HG03575 (cell line): ENCODE results near the gene FUT4.

ENCODE experiments used
- ATAC-seq: cut with Tn5 transposase; IDR thresholded peaks from one replicate; pipeline ENCODE4 v1.9.1; 2021; ENCODE audit not compliant: unreplicated experiment, insufficient number of reproducible peaks, low FRiP score; ENCODE audit errors: extremely low read depth

The FUT4 gene

DNA sequence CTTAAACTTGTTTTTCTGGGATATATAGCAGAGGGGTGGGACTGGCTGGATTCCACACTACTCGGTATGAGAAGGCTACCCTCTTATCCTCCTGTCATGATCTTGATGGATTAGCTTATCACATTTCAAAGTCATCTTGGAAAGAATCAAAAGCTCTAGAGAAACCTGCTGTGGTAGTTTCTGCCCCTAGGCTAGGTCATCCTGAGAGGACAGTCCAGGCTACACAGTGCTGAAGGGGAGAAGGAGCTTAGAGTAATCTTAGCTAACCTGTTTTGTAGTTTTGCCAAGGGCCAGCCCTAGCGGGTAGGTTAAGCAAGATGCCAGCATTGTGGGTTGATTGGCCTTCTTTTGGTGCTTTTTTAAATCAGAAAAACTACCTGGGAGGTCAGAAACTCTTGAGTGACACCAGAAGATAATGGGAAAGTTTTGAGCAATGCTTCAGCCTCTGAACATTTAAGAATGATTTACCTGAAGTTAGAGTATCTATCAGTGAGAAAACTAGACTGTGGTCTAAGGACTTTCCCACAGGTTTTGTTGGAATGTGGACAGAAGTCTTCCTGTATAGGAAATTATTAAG, 44.7 kb downstream of the FUT4 start:
- no peak for ATAC-seq

DNA sequence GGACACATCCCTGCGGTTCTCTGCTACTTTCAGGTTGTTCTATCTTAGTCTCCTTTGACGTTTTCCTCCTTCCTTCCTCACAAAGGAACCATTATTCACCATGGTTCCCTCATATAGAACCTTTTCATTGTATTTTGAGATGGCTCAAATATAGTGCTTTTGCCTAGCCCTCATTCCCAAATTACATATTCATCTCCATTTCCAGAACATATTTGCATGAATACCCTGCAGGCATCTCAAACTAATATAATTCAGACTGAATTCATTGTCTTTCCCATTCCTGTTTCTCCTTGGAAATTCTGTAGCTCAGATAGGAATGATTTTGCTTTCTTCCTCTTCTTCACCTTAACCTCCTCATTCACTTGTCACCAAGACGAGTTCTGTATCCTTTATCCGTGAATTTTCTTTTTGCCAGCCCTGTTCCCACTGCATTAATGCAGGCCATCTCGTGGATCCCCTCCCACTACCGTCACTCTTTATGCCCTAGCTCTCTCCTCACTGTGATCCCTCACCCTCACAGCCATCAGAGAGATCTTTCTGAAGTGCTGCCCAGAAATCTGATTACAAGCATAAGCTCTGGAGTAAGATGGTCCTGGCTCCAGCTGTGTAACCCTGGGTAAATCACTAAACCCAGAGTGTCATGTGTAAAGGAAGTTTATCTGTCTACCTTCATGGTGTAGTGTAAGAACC, 46.8 kb downstream of the FUT4 start:
- ATAC-seq: no peak

DNA sequence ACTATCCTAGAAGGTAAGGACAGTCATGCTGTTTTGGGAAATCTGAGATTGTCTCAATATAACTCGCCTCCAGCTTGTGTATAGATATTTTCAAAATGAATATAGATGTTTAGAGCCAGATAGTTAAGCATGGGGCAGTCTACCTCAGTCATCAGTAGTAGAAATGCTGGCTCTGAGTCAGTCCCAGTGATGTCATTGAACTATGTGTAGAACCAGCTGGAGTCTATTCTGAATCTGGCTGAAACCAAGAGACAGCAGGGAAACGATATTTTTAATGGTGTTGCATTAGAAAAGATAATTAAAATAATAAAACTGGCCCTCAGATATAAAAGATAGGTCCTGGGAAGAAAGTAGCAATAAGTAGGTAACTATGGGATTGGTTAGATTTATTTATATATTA, 49.3 kb downstream of the FUT4 start:
- no peak for ATAC-seq

DNA sequence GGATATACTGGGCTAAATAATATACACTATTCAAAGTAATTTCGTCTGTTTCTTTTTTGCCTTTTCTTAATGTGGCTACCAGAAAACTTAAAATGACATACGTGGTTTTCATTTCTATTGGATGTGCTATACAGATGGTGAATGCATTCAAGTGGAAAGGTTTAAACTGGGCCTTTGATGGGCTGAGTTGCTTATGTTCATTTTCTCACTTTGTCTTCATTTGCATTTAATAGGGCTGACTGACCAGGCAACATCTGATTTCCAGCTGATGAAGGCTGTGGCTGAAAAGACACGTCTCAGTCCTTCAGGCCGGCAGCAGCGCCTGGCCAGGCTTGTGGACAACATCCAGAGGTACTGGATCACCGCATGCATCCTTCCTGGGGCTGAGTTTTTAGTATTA, 51.4 kb downstream of the FUT4 start:
- no peak for ATAC-seq

DNA sequence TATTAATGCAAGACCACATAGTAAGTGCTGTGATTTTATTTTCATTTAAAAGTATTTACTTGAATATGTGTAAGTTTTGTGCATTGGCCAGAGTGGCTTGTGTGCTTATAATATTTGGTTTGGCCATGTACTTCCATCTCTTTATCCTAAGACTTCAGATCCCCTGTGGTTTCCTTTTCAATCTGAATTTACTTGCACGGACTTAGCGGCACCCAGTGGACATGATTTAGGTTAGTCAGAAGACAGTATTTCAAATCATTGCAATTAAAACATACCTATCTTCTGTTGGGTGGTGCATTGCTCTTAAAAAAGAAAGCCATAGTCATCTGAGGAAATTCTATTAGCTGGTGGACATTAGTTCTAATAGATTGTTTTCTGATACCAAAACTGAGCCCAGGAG, 54.2 kb downstream of the FUT4 start:
- ATAC-seq: no peak
